C4-2B (cell line): Measurements from ENCODE around the gene TDP1.

ENCODE experiments used
- ZFX ChIP-seq: fragments of 450-650 bp; IDR thresholded peaks from 2 replicates; pipeline ENCODE4 v1.6.1; 2017
- TF ChIP-seq, protein P1 (sequence below): fragments of 450-650 bp; conservative IDR thresholded peaks from 2 replicates; pipeline ENCODE4 v1.5.1; 2017; ENCODE audit warnings: mild to moderate bottlenecking

DNA sequence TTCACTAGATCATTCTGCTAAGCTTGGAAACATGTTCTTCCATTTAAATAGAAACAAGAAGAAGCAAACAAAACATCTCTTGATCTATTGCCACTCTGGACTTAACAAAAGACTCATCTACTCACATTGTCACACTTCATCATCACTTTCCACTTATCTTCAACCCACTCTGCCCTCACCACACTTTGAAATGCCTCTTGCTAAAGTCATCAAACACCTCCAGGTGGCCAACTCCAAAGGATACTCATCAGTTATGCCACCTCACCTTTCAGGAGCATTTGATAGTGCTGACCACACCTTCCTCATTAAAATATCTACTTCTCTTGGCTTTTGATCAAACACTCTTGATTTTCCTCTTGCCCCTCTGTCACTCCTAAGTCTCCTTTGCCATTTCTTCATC is 8.4 kb upstream of the TDP1 start:
- TF ChIP-seq, protein P1, sequence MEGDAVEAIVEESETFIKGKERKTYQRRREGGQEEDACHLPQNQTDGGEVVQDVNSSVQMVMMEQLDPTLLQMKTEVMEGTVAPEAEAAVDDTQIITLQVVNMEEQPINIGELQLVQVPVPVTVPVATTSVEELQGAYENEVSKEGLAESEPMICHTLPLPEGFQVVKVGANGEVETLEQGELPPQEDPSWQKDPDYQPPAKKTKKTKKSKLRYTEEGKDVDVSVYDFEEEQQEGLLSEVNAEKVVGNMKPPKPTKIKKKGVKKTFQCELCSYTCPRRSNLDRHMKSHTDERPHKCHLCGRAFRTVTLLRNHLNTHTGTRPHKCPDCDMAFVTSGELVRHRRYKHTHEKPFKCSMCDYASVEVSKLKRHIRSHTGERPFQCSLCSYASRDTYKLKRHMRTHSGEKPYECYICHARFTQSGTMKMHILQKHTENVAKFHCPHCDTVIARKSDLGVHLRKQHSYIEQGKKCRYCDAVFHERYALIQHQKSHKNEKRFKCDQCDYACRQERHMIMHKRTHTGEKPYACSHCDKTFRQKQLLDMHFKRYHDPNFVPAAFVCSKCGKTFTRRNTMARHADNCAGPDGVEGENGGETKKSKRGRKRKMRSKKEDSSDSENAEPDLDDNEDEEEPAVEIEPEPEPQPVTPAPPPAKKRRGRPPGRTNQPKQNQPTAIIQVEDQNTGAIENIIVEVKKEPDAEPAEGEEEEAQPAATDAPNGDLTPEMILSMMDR, result no peak
- TF ChIP-seq ZFX, result no peak
